ENCODE measurements around the gene ABLIM2.

DNA sequence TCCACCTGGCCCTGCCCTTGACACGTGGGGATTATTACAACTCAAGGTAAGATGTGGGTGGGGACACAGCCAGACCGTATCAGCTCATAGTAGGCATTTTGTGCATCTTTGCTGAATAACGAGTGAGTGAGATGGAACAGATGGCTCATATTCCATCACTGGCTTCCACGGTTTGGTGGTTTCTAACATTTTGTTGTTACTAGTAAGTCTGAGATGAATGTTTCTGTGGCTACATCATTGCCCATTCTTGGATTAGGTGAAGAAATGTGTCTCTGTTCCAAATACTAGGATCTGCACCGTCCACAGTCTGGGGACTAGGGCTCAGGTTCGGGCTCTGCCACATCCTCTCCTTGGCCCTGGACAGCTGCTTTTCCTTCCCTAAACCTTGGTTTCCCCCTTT, 3.6 kb downstream of the ABLIM2 start:
- TF ChIP-seq, protein P1, sequence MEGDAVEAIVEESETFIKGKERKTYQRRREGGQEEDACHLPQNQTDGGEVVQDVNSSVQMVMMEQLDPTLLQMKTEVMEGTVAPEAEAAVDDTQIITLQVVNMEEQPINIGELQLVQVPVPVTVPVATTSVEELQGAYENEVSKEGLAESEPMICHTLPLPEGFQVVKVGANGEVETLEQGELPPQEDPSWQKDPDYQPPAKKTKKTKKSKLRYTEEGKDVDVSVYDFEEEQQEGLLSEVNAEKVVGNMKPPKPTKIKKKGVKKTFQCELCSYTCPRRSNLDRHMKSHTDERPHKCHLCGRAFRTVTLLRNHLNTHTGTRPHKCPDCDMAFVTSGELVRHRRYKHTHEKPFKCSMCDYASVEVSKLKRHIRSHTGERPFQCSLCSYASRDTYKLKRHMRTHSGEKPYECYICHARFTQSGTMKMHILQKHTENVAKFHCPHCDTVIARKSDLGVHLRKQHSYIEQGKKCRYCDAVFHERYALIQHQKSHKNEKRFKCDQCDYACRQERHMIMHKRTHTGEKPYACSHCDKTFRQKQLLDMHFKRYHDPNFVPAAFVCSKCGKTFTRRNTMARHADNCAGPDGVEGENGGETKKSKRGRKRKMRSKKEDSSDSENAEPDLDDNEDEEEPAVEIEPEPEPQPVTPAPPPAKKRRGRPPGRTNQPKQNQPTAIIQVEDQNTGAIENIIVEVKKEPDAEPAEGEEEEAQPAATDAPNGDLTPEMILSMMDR (IDR thresholded peaks at IDR 0.05; ENCODE audit: low read length): no peak
- TF ChIP-seq EZH2 (optimal IDR thresholded peaks at IDR 0.05; ENCODE audit: low read depth, low read length): no peak
